Ovary (tissue), 3 donors: ENCODE results near the gene SPEG.

Experiments
- CTCF ChIP-seq, 3 donors: fragments of 450-650 bp in 2 of 3; fragments of 200-600 bp in 1 of 3; IDR thresholded peaks; one replicate each; pipeline versions ENCODE4 v1.5.1 to v1.8.0; 2016 to 2022; ENCODE audit warnings: antibody characterized with exemption in 3 of 3, mild to moderate bottlenecking in 1 of 3
- EP300 ChIP-seq: sonication (generic); formaldehyde crosslinking; IDR thresholded peaks from one replicate; pipeline ENCODE4 v1.6.1; 2017; ENCODE audit warnings: antibody characterized with exemption
- POLR2A ChIP-seq: fragments of 450-650 bp; IDR thresholded peaks from one replicate; pipeline ENCODE4 v1.6.1; 2017; ENCODE audit warnings: antibody characterized with exemption, mild to moderate bottlenecking, moderate library complexity
- donor health status: DM: no; HTN: no; CAD: no.

DNA sequence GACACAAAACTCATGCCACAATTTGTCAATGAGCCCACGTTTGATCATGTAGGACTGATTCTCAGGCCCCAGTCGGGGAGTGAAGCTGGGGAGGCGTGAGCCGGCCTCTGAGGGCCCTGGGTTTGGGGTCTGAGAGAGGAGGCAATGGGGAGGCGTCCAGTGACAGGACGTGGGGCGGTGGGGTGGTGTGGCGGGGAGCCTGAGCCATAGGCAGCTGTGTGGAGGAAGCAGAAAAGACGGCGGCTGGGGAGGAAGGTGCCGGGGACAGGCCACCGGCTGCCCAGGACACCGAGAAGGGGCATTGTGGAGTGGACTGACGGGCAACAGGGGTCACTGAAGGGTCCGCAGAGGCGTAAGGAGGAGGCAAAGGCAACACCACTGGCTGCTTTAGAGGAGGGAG is 101.8 kb downstream of the SPEG start:
- TF ChIP-seq CTCF (IDR thresholded peaks at IDR 0.05) = no peak
- no peak for TF ChIP-seq POLR2A
- no peak for TF ChIP-seq EP300
